Colonic mucosa (tissue), 4 donors: ENCODE measurements around the gene DBNDD2. TPM values are rescaled to one million over a fixed set of nuclear protein-coding genes. Genes with fewer than 3 reads are reported as not detected.

Experiments used
- DNase-seq: peaks from one replicate; pipeline ENCODE4 v3.0.0-alpha.2; 2020
- H3K27ac ChIP-seq: fragments of 200-600 bp; one replicate; pipeline ENCODE4 v1.8.0; 2021
- H3K27me3 ChIP-seq: fragments of 200-600 bp; one replicate; pipeline ENCODE4 v1.8.0; 2021
- H3K36me3 ChIP-seq: fragments of 200-600 bp; one replicate; pipeline ENCODE4 v1.8.0; 2021
- H3K4me1 ChIP-seq: fragments of 200-600 bp; one replicate; pipeline ENCODE4 v1.8.0; 2021; ENCODE audit warnings: mild to moderate bottlenecking
- H3K4me3 ChIP-seq: fragments of 200-600 bp; one replicate; pipeline ENCODE4 v1.8.0; 2021
- H3K9ac ChIP-seq, 2 donors: one replicate each; pipeline ENCODE4 v1.7.0; 2013; ENCODE audit warnings: control low read depth in 2 of 2, low read depth in 2 of 2, low read length in 2 of 2
- H3K9me3 ChIP-seq: fragments of 200-600 bp; one replicate; pipeline ENCODE4 v1.8.0; 2021
- intact Hi-C: fragments of 100-400 bp; cut with DNase I; formaldehyde crosslinking; loops from one replicate; pipeline ENCODE4 v1.14.1; 2022
- total RNA-seq, 2 donors: library from RNA; stranded (reverse); fragmentation: NEBNext Ultra II Directional in 1 of 2; extraction: Animal tissue kit (Norgen Biotek cat#: 25700) in 1 of 2; gene quantifications; one replicate each; pipeline ENCODE4 v1.2.1, GENCODE V29; 2021
- TF ChIP-seq, protein P1 (sequence below): fragments of 200-600 bp; IDR thresholded peaks from one replicate; pipeline ENCODE4 v1.8.0; 2022; ENCODE audit warnings: antibody characterized with exemption, mild to moderate bottlenecking
- donor health status: healthy.
- donor health status: DM: no; HTN: no; CAD: no.
- donor health status: DM: no; HTN: no; CAD: no.

DBNDD2 gene
- total RNA-seq, 2 donors from 2014 or later, result 109 to 131 TPM

GRCh38 chr20:45374101-45374467, 34.0 kb upstream of the DBNDD2 start:
- intact Hi-C loops, result loop anchor here (5.0 kb wide), 2 partner anchors 33 to 63 kb away; partner anchors contain the start of gene DBNDD2
- Histone ChIP-seq H3K36me3 (no peaks in the 10 kb centered on the region), H3K27ac (peak overlapping the region; percentile 73), H3K4me1 (no peaks in the 10 kb centered on the region), H3K27me3 (no peaks in the 10 kb centered on the region), H3K9ac (no peak overlapping the region), H3K9me3 (no peaks in the 10 kb centered on the region), H3K4me3 (peak overlapping the region; percentile 46)
- TF ChIP-seq, protein P1, sequence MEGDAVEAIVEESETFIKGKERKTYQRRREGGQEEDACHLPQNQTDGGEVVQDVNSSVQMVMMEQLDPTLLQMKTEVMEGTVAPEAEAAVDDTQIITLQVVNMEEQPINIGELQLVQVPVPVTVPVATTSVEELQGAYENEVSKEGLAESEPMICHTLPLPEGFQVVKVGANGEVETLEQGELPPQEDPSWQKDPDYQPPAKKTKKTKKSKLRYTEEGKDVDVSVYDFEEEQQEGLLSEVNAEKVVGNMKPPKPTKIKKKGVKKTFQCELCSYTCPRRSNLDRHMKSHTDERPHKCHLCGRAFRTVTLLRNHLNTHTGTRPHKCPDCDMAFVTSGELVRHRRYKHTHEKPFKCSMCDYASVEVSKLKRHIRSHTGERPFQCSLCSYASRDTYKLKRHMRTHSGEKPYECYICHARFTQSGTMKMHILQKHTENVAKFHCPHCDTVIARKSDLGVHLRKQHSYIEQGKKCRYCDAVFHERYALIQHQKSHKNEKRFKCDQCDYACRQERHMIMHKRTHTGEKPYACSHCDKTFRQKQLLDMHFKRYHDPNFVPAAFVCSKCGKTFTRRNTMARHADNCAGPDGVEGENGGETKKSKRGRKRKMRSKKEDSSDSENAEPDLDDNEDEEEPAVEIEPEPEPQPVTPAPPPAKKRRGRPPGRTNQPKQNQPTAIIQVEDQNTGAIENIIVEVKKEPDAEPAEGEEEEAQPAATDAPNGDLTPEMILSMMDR, result no peak
- no peak for DNase-seq

DNA sequence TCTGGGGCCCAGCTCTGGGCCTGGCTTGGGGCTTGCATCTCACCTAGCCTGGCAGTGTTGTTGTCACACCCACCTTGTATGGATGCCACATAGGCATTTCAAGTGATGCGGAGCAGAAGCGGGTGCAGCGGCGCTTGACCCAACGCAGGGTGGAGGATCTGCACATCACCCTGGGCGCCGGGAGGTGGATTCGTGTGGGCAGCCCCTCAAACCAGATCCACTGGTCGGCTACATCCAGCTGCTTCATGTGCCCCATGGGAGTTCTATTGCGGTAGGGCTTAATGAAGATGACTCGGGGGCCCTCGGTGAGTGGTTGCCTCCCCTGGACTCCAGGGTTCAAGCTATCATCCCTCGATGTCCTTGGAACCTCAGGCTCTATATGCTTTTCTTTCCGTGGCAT, 33.1 kb upstream of the DBNDD2 start:
- H3K9me3 ChIP-seq, result no peaks in the 10 kb centered on the region
- intact Hi-C loops, result loop anchor here (5.0 kb wide), 2 partner anchors 32 to 62 kb away; partner anchors contain the start of gene DBNDD2
- TF ChIP-seq, protein P1, result no peak
- DNase-seq, result no peak
- no peaks in the 10 kb centered on the region for H3K27me3 ChIP-seq
- no peaks in the 10 kb centered on the region for H3K4me1 ChIP-seq
- H3K9ac ChIP-seq, result no peak overlapping the region
- no peaks in the 10 kb centered on the region for H3K36me3 ChIP-seq
- H3K4me3 ChIP-seq, result no peak overlapping the region
- H3K27ac ChIP-seq, result no peak overlapping the region

DNA sequence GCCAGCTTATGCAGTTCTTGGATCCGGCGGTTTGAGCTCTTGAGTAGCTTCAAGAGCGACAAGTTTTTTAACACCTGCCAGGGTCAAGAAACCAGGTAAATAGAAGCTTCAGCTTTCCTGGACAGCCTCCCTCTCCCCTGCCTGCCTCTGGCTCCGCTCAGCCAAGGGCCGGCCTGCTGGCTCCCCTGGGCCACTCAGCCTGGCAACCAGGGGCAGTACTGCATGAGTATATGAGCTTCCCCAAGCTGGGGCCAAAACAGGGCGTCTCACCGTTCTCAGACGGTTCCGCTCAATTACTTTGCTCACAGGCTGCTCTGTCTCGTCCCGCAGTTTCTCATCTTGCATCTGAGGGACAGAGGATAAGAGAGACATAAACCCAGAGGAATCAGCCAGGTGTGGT, 30.8 kb upstream of the DBNDD2 start:
- Histone ChIP-seq H3K36me3 (no peaks in the 10 kb centered on the region), H3K9me3 (no peaks in the 10 kb centered on the region), H3K4me1 (no peaks in the 10 kb centered on the region), H3K4me3 (no peak overlapping the region), H3K27ac (no peak overlapping the region), H3K27me3 (no peaks in the 10 kb centered on the region), H3K9ac (no peak overlapping the region)
- intact Hi-C loops, result no loop called here
- TF ChIP-seq, protein P1, result no peak
- DNase-seq, result no peak

- TF ChIP-seq, protein P1, result no peak
- Histone ChIP-seq H3K36me3 (no peaks in the 10 kb centered on the region), H3K9me3 (no peaks in the 10 kb centered on the region), H3K4me1 (no peaks in the 10 kb centered on the region), H3K4me3 (no peak within 1 kb of the TSS), H3K27me3 (no peaks in the 10 kb centered on the region), H3K27ac (no peak within 1 kb of the TSS), H3K9ac (no peak within 1 kb of the TSS)
- intact Hi-C loops, result no loop called here
- DNase-seq, result no peak
These were observed 29.9 kb upstream of the DBNDD2 start, which contains the start of gene TP53TG5 for GRCh38 chr20:45378191-45378590. Gene TP53TG5 (minus strand): TSS chr20:45378325. CDS start chr20:45378236, 89 bp downstream.

DNA sequence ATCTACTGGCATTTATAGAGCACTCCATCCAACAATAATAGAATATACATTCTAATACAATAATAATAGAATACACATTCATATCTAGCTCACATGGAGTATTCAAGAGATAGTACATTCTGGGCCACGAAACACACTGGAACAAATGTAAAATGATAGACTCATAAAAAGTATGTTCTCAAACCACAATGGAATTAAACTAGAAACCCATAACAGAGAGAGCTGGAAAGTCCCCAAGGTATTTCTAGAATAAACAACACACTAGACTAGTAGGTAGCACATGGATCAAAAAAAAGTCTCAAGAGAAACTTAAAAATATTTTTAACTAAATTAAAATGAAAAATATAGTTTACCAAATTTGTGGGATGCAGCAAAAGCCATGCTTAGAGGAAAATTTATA, 20.8 kb upstream of the DBNDD2 start:
- DNase-seq, result no peak
- Histone ChIP-seq H3K27me3 (no peaks in the 10 kb centered on the region), H3K4me1 (no peaks in the 10 kb centered on the region), H3K27ac (no peak overlapping the region), H3K9me3 (no peaks in the 10 kb centered on the region), H3K4me3 (no peak overlapping the region), H3K36me3 (no peaks in the 10 kb centered on the region), H3K9ac (no peak overlapping the region)
- intact Hi-C loops, result no loop called here
- TF ChIP-seq, protein P1, result no peak
